Measurements from ENCODE around the gene MED27.

DNA sequence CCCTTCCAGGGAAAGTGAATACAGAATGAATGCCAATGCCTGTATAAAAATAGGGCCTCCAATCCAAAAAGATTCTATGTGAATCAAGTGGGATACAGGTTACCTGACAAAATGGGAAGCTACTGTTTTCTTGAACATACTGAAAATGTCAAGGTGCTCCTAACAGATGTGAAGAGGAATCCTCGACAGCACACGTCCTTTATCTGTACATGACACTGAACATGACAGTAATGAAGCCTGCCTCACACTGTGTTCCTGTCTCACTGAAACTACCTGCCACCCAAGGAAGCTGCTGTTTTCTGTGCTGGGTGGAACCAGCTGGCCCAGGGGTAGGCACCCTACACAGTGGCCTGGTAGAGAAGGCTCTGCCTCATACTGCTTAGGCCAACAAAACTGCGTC, 174.5 kb downstream of the MED27 start:
- TF ChIP-seq, protein P1, sequence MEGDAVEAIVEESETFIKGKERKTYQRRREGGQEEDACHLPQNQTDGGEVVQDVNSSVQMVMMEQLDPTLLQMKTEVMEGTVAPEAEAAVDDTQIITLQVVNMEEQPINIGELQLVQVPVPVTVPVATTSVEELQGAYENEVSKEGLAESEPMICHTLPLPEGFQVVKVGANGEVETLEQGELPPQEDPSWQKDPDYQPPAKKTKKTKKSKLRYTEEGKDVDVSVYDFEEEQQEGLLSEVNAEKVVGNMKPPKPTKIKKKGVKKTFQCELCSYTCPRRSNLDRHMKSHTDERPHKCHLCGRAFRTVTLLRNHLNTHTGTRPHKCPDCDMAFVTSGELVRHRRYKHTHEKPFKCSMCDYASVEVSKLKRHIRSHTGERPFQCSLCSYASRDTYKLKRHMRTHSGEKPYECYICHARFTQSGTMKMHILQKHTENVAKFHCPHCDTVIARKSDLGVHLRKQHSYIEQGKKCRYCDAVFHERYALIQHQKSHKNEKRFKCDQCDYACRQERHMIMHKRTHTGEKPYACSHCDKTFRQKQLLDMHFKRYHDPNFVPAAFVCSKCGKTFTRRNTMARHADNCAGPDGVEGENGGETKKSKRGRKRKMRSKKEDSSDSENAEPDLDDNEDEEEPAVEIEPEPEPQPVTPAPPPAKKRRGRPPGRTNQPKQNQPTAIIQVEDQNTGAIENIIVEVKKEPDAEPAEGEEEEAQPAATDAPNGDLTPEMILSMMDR (conservative IDR thresholded peaks at IDR 0.05; ENCODE audit: low read depth, low read length) = no peak
- TF ChIP-seq, protein P2, sequence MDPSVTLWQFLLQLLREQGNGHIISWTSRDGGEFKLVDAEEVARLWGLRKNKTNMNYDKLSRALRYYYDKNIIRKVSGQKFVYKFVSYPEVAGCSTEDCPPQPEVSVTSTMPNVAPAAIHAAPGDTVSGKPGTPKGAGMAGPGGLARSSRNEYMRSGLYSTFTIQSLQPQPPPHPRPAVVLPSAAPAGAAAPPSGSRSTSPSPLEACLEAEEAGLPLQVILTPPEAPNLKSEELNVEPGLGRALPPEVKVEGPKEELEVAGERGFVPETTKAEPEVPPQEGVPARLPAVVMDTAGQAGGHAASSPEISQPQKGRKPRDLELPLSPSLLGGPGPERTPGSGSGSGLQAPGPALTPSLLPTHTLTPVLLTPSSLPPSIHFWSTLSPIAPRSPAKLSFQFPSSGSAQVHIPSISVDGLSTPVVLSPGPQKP (IDR thresholded peaks at IDR 0.05; ENCODE audit: borderline replicate concordance, low read depth, low read length) = no peak
- TF ChIP-seq POLR2A (IDR thresholded peaks at IDR 0.05; ENCODE audit: low read depth, low read length) (no peak), MXI1 (IDR thresholded peaks at IDR 0.05; ENCODE audit: borderline replicate concordance, low read depth, low read length) (no peak), MAFK (IDR thresholded peaks at IDR 0.05; ENCODE audit: low read depth, low read length) (no peak), RFX5 (IDR thresholded peaks at IDR 0.05; ENCODE audit: low read depth, low read length) (no peak)
- TF ChIP-seq, protein P3, sequence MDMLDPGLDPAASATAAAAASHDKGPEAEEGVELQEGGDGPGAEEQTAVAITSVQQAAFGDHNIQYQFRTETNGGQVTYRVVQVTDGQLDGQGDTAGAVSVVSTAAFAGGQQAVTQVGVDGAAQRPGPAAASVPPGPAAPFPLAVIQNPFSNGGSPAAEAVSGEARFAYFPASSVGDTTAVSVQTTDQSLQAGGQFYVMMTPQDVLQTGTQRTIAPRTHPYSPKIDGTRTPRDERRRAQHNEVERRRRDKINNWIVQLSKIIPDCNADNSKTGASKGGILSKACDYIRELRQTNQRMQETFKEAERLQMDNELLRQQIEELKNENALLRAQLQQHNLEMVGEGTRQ (IDR thresholded peaks at IDR 0.05; ENCODE audit: low read depth, low read length) = no peak
